Measurements from ENCODE around the gene REG1A. TPM values are rescaled to one million over a fixed set of nuclear protein-coding genes. Genes with fewer than 3 reads are reported as not detected.

The REG1A gene
- total and polyA plus RNA-seq, 8 donors, result not detected

- Histone ChIP-seq H3K27me3 (no peaks in the 10 kb centered on the region), H3K9me3 (no peaks in the 10 kb centered on the region), H3K36me3 (no peaks in the 10 kb centered on the region), H3K27ac (no peak overlapping the region), H3K4me1 (no peaks in the 10 kb centered on the region), H3K4me3 (no peak overlapping the region)
- TF ChIP-seq CTCF (IDR thresholded peaks at IDR 0.05), result no peak
- intact Hi-C loops (cut with DNase I), result no loop called here
- DNase-seq (no peak), ATAC-seq (no peak)
Observed at GRCh38 chr2:79124907-79125720, 4.8 kb downstream of the REG1A start.

GRCh38 chr2:79125721-79125985 lies 5.4 kb downstream of the REG1A start:
- Histone ChIP-seq H3K36me3 (no peaks in the 10 kb centered on the region), H3K9me3 (no peaks in the 10 kb centered on the region), H3K4me3 (no peak overlapping the region), H3K4me1 (no peaks in the 10 kb centered on the region), H3K27ac (no peak overlapping the region), H3K27me3 (no peaks in the 10 kb centered on the region)
- no peak for TF ChIP-seq CTCF (IDR thresholded peaks at IDR 0.05)
- DNase-seq (no peak), ATAC-seq (no peak)
- intact Hi-C loops (cut with DNase I), result no loop called here

GRCh38 chr2:79128406-79128805 lies 8.1 kb downstream of the REG1A start:
- H3K4me3 ChIP-seq, result no peak overlapping the region
- no peaks in the 10 kb centered on the region for H3K4me1 ChIP-seq
- no peak for DNase-seq
- no peak for ATAC-seq
- no peaks in the 10 kb centered on the region for H3K9me3 ChIP-seq
- no peak overlapping the region for H3K27ac ChIP-seq
- intact Hi-C loops (cut with DNase I), result no loop called here
- TF ChIP-seq CTCF (IDR thresholded peaks at IDR 0.05), result no peak
- no peaks in the 10 kb centered on the region for H3K36me3 ChIP-seq
- no peaks in the 10 kb centered on the region for H3K27me3 ChIP-seq

GRCh38 chr2:79129260-79129659 lies 9.0 kb downstream of the REG1A start:
- intact Hi-C loops (cut with DNase I), result no loop called here

GRCh38 chr2:79129804-79130203 lies 9.5 kb downstream of the REG1A start:
- no peak overlapping the region for H3K27ac ChIP-seq
- DNase-seq (no peak), ATAC-seq (no peak)
- intact Hi-C loops (cut with DNase I), result no loop called here
- no peaks in the 10 kb centered on the region for H3K4me1 ChIP-seq
- no peak for TF ChIP-seq CTCF (IDR thresholded peaks at IDR 0.05)
- H3K4me3 ChIP-seq, result no peak overlapping the region
- no peaks in the 10 kb centered on the region for H3K36me3 ChIP-seq
- H3K27me3 ChIP-seq, result no peaks in the 10 kb centered on the region
- no peaks in the 10 kb centered on the region for H3K9me3 ChIP-seq

More at GRCh38 chr2:79129260-79129659, 9.0 kb downstream of the REG1A start:
- no peak for TF ChIP-seq CTCF (IDR thresholded peaks at IDR 0.05)
- Histone ChIP-seq H3K27ac (no peak overlapping the region), H3K4me3 (no peak overlapping the region), H3K27me3 (no peaks in the 10 kb centered on the region), H3K4me1 (no peaks in the 10 kb centered on the region), H3K36me3 (no peaks in the 10 kb centered on the region), H3K9me3 (no peaks in the 10 kb centered on the region)
- ATAC-seq (no peak), DNase-seq (no peak)

Measured in left lung (tissue), 10 donors.